GM18907 (cell line): Measurements from ENCODE around the gene SSBP1.
"Not testable (repeated sequence)": the region's sequence is repeated elsewhere in the genome, so short reads cannot be mapped to it uniquely, and the experiment has no call there.

Experiments
- ATAC-seq: cut with Tn5 transposase; IDR thresholded peaks from one replicate; pipeline ENCODE4 v1.9.1; 2021; ENCODE audit warnings: mild to moderate bottlenecking, moderate library complexity; ENCODE audit not compliant: unreplicated experiment

Gene SSBP1

DNA sequence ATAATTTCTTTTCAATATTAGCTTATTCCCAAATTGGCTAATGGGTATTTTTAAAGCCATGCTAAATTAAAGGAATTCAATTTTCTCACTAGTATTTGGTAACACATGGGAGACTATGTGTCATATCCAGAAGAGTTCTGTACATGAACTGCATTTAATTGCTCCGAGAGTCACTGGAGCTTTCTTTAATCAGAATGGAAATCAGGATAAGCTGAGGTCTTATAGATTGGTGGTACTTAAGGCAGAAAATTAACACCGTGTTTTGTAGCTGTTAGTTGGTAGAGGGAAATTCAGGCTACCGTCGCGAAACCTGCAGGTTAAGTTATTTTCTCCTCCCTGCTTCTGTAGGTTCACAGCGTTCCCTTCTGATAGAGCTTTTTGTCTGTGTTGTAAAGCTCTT, 29.8 kb upstream of the SSBP1 start, which contains the start of gene WEE2:
Gene WEE2, plus strand, starts transcription at position 3 of the 400 bp plus-strand sequence. CDS start 406 bp downstream, outside the sequence.
- no peak for ATAC-seq

DNA sequence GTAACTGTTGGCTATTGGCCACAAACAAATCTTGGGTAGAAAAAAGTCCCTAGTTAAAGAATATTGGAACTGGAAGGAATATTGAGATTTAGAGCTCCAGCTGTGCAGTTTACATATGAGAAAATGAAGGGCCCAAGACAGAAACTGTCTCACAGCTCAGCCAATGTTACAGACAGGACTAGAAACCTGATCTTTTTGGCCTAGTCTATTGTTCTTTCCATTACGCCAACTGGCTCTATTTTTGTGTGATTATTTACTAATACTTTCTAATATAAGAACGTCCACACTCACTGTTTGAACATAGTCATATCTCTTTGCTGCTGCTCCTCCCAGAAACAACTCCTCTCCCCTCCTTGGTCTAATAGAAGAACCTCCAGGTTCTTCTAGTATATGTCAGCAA, 28.8 kb upstream of the SSBP1 start:
- ATAC-seq = no peak

- ATAC-seq = no peak
These were observed 28.4 kb upstream of the SSBP1 start for GRCh38 chr7:141709749-141710148.

DNA sequence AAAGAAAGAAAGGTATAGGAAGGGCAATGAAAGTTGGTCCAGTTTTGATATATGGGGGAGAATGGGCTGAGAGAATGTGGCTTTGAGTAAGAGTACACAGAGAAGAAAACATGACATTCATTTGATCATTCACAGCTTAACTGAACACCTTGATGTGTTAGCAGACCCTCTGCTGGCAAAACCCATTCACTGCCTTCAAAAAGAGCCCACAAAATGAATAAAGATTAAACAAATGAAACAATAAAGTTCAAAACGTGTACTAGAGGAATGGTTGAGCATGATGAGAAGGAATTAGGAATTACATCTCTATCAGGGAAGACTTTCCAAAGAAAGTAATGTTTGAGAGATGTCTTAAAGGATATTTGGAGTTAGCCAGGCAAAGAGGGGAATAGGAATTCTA, 27.9 kb upstream of the SSBP1 start:
- ATAC-seq = no peak

DNA sequence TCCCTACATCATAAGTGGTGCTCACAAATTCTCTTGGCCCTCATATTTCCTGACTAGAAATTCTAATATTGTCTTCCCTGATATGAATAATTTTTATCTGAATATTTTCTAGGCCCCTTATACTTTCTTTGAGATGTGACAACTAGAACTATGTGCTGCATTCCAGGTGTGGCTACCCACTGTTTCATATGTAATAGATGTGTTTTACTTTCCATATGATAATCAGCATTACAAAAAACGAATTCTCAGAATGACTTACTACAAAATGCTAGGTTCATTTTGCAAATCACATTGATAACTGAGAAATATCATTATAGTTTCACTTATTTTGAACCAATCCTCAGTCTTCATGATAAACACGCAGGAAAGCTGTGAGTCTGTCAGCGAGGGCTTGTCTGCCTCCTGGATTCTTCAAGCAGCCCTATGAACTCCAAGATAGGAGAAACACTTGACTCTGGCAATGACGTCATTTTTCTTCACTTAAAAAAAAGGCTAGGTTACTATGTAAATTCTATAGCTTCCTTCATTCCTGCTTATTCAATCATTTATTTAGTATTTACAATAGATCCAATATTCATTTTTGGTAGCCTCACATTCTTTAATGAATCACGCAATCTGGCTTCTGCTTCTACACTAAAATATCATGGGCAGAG, 25.4 kb upstream of the SSBP1 start:
- ATAC-seq = no peak

- no peak for ATAC-seq
These were observed 24.3 kb upstream of the SSBP1 start for GRCh38 chr7:141713890-141714289.

- no peak for ATAC-seq
These were observed 23.6 kb upstream of the SSBP1 start for GRCh38 chr7:141714571-141714970.

GRCh38 chr7:141715018-141715417, 23.1 kb upstream of the SSBP1 start:
- ATAC-seq = no peak

DNA sequence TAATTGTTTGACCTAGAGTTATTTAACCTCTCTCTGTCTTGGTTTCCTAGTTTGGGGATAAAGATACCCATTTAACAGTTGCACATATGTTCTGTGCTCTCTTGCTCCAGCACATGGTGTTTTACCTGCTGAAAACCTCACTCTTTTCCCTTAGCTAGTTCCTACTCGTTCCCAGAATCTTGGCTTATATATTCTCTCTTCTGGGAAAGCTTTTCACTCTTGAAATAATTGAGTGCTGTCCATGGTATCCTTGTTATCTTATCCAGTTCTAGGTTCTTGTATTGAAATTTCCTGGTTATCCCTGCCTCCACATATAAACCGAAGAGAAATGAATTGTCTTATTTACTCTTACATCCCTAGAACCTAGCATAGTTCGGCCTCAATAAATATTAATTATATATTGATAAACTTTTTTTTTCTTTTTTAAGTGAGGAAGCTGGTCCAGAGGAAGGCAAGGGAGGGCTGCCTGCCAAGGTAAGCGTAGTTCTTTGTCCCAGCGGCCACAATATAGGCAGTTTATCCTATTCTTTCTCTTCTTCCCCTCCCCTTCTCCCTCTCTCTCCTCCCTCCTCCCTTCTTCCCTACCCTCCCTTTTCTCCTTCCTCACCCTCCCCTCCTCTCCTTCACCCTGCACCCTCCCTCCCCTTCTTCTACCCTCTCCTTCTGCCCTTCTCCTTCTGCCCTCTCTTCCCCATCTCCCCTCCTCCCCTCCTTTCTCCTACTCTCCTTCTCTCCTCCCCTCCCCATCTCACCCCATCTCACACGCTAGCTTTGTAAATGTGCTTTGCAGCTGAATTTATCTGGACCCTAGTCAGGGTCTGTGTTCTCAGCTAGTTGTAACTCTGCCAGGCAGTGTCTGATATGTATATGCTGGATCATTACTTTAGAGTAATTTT, 22.1 kb upstream of the SSBP1 start:
- ATAC-seq = no peak

GRCh38 chr7:141717450-141717849, 20.7 kb upstream of the SSBP1 start:
- ATAC-seq = no peak

DNA sequence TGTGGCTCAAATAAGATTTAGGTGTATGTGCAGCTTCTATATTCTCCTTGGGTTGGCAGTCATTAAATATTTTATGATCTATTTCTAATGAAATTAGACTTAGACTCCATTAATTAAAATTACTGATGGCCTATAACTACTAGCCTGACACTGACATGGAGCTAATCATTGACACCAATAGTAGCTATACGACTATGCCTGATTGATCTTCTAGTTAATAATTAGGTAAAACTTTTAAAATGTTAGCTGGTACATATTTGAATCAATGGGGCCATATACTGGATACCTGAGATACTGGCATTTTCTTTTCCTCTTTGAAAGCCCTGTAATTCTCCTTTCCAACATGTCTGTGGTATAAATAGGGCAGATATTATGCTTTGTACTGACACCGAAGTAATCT, 15.6 kb upstream of the SSBP1 start:
- peak; percentile 86 for ATAC-seq

DNA sequence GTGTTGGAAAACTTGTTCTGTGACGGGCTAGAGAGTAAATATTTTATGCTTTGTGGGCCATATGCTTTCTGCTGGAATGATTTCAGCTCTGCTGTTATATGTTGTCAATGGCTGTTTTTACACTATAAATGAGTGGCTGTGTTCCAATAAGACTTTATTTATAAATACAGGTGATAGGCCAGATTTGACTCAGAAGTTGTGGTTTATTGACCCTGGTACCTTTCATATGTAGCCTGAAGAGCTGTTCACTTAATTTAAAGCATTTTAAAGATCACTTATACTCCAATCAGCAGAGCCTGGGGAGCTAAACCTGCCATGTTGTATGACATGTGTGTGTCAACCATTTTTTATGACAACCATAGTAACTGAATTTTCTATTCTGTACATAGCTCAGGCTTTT, 9.1 kb upstream of the SSBP1 start:
- ATAC-seq = no peak

DNA sequence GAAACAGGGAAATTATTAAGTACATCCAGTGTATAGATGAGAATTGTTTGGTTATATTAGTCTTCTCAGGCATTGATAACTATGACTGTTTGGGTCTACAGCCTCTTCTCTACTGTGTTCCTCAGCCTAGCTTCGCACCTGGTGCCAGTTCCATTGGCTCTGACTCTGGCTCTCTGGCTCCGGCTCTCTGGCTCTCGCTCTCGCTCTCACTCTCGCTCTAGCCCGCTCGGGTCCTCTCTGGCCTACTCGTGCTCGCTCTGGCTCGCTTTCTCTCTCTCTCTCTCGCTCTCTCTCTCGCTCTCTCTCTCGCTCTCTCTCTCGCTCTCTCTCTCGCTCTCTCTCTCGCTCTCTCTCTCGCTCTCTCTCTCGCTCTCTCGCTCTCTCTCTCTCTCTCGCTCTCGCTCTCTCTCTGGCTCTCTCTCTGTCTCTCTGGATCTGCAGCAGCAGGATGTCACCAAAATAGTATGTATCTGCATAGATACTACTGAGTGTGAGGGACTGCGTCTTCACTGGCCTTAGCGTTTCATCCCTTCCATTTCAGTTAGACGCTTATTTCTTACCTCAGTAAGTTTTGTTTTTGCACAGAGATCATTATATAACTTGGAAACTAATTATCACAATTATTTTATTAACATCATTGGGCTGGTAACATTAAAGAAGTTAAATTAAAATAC, 6.5 kb upstream of the SSBP1 start:
- no peak for ATAC-seq

DNA sequence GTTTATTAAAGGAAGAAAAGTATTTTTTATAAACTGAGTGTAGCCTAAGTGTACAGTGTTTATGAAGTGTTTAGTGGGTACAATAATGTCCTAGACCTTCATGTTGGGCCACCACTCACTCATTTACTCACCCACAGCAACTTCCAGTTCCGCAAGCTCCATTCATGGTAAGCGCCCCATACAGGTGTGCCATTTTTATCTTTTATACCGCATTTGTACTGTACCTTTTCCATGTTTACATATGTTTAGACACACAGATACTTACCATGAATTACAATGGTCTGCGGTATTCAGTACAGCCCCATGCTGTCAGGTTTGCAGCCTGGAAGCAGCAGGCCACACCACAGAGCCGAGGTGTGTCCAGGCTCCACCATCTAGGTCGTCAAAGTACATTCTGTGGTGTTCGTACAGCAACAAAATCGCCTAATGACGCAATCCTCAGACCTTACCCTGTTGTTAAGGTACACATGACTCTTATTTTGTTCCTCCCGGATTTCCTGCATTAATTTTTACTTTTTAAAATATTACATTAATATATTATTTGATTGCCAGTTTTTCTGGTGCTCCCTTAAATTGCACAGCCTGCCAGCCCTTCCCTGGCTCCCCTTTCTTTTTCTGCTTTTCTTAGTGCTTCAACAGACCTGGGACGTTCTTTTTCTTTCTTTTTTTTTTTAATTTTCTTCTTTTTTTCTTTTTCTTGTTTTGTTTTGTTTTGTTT, 881 bp upstream of the SSBP1 start:
- no peak for ATAC-seq

DNA sequence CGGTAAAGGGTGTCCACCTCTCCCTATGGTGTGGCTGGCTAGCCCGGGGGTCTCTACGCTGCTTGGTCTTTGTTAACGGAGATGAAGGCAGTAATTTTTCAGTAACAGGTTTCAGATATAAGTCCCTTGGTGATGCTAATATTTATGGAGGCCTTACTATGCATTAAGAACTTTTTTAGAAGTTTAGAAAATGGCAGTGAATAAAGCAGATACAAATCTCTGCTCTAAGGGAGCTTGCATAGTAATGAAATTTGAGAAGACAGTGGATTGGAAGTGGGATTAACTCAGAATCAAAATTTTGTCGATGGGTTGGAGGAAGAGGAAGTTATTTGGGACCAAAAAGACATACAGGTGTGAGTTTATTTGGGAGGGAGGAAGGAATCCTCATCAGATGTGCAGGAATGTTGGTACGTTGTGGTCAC, 445 bp downstream of the SSBP1 start:
- ATAC-seq = no peak

DNA sequence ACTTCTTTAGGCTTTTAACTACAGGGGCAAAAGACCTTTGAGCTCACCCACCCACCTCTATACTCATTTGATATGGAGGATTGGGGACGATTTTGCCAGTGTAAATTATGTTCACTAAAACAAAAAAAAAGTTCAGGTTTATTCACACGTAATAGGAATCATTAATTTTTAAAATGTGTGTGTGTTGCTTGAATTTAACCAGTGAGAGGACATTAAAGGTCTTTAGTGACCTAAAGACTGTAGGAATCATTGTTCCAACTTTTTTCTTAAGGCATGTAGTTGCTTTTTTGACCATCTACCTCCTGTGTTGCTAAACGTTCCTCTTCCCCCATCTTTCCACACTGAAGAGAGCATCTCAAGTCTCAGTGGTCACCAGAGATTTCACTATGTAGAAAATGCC, 1.1 kb downstream of the SSBP1 start:
- ATAC-seq = no peak

DNA sequence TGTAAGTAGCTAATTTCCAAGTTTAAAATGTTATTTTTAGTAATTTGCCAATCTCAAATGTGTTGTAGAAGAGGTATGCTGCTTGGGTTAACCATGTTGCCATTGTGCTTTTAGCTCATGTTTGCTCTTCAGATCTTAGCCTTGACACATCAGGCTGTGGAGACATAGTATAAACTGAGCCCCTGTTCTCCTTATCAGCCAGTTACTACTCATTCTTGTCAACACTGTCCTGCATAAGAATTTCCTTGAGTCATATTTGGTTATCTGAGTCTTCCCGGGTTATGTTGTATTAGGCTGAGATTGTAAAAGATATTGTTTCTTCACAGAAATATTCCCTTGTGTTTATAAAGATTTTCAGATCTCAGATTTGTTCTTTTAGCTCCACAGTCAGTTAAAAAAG, 4.1 kb downstream of the SSBP1 start:
- no peak for ATAC-seq

DNA sequence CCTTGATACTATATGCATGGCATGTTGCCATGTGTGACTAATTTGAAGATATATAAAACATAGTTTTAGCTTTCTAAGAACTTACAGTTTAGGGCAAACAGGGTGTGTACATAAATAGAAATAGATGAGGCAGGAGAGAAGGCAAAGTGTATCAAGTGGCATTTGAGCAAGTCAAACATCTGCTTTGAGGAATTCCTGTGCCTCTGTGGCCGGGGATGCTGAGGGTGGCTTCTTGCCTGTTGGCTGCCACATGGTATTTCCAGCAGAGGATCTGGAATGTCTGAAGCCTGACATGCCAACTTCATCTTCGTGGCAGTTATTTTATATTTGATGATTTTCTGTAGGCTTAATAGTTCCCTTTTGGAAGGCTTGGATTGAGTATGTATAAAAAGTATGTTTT, 6.0 kb downstream of the SSBP1 start:
- no peak for ATAC-seq

GRCh38 chr7:141748396-141748795, 10.2 kb downstream of the SSBP1 start:
- ATAC-seq = no peak

- not testable (repeated sequence) for ATAC-seq
These were observed 13.7 kb downstream of the SSBP1 start for GRCh38 chr7:141751904-141752303.

DNA sequence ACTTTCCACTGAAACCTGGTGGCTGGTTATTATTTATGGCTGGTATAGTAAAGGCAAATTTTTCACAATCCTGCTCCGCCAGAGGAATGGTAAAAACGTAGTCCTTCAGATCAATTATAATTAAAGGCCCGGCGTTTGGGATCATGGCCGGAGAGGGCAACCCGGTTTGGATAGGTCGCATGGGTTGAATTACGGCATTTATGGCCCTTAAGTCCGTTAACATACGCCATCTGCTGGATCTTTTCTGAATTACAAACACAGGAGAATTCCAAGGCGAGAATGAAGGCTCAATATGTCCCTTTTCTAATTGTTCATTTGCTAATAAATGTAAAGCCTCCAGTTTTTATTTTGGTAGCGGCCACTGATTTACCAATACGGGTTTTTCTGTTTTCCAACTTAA, 14.5 kb downstream of the SSBP1 start:
- ATAC-seq = no peak
